ENCODE measurements around the gene ANXA2.

DNA sequence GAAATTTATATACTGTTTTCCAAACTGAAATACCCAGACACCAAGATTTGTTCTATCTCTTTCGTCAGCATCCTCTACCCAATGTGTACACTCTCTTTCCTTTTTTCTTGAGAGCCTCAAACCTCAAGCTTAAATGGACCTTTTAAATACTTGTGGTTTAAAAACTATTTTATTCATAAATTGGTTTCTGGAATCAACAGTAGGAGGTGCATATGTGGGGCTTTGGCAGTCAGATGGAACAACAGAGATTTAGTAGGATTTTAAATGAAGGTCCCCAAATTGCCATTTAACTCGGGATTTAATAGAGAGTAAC lies 33.2 kb downstream of the ANXA2 start:
- TF ChIP-seq CTCF (conservative IDR thresholded peaks at IDR 0.05; ENCODE audit: low read length) (no peak), EZH2phosphoT487 (IDR thresholded peaks at IDR 0.05; ENCODE audit: borderline replicate concordance) (no peak)

Data from Loucy (cell line).